Measurements from ENCODE around the gene OR2D2. TPM values are rescaled to one million over a fixed set of nuclear protein-coding genes. Genes with fewer than 3 reads are reported as not detected.

OR2D2 gene
- polyA plus RNA-seq, 2 of the 4 experiments (the other 2 are of a cell fraction) = not detected

DNA sequence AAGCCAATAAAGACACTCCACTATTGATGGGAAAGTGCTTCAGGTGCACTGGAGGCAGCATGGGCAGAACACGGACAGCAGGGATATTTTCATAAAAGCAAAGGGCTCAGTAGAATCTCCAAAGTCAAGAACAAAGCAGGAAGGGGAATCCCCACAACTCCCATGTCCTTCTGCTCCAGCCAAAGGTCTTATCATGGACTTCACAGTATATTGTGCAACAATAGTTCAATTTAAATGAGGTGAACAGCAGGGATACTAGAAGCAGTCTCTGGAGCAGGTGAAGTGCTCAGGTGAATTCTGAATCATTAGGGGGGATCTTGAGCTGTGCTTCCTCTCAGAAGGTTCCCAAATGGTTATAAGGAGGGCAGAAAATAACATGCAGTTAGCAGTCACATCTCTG is 6.6 kb upstream of the OR2D2 start:
- Histone ChIP-seq H3K27ac (no peak overlapping the region), H3K4me1 (no peaks in the 10 kb centered on the region), H3K4me2 (no peak overlapping the region), H3K4me3 (no peak overlapping the region), H3K9me3 (no peaks in the 10 kb centered on the region)
- CTCF ChIA-PET = no interaction called here
- 0% methylated on average over 1 of the region's 1 CpG for WGBS (ENCODE audit: missing lambda C conversion rate)
- POLR2A ChIA-PET = no interaction called here
- FAIRE-seq (no peak), DNase-seq (ENCODE audit: low read depth in 1 of 2, low spot score in 1 of 2) (no peak), ATAC-seq (no peak)
- TF ChIP-seq, protein P1, sequence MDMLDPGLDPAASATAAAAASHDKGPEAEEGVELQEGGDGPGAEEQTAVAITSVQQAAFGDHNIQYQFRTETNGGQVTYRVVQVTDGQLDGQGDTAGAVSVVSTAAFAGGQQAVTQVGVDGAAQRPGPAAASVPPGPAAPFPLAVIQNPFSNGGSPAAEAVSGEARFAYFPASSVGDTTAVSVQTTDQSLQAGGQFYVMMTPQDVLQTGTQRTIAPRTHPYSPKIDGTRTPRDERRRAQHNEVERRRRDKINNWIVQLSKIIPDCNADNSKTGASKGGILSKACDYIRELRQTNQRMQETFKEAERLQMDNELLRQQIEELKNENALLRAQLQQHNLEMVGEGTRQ (IDR thresholded peaks at IDR 0.05) = no peak
- TF ChIP-seq, protein P2, sequence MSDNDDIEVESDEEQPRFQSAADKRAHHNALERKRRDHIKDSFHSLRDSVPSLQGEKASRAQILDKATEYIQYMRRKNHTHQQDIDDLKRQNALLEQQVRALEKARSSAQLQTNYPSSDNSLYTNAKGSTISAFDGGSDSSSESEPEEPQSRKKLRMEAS (IDR thresholded peaks at IDR 0.05) = no peak
- TF ChIP-seq MAZ (IDR thresholded peaks at IDR 0.05; ENCODE audit: borderline replicate concordance, low read depth, low read length) = no peak
- TF ChIP-seq EP300 (IDR thresholded peaks at IDR 0.05) = no peak
- TF ChIP-seq TP53 (CRISPR knock-in tag; IDR thresholded peaks at IDR 0.05) = no peak
- TF ChIP-seq HDAC2 (IDR thresholded peaks at IDR 0.05) = no peak
- TF ChIP-seq ZSCAN20 (CRISPR knock-in tag; IDR thresholded peaks at IDR 0.05) = no peak
- no peak for TF ChIP-seq NPAS2 (CRISPR knock-in tag; IDR thresholded peaks at IDR 0.05; ENCODE audit: borderline replicate concordance)
- TF ChIP-seq HOXA7 (CRISPR knock-in tag; IDR thresholded peaks at IDR 0.05) = no peak
- TF ChIP-seq EHMT2 (IDR thresholded peaks at IDR 0.05; ENCODE audit: low read depth) = no peak
- TF ChIP-seq ZFP36 (IDR thresholded peaks at IDR 0.05; ENCODE audit: borderline replicate concordance, partially characterized antibody) = no peak
- TF ChIP-seq, protein P3, sequence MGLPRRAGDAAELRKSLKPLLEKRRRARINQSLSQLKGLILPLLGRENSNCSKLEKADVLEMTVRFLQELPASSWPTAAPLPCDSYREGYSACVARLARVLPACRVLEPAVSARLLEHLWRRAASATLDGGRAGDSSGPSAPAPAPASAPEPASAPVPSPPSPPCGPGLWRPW (IDR thresholded peaks at IDR 0.05) = no peak
- TF ChIP-seq HOXB13 (CRISPR knock-in tag; IDR thresholded peaks at IDR 0.05; ENCODE audit: low read depth) = no peak
- TF ChIP-seq CEBPB (IDR thresholded peaks at IDR 0.05) = no peak
- no peak for TF ChIP-seq CHD4 (IDR thresholded peaks at IDR 0.05; ENCODE audit: borderline replicate concordance)
- no peak for TF ChIP-seq RCOR1 (IDR thresholded peaks at IDR 0.05; ENCODE audit: low read depth, low read length)

DNA sequence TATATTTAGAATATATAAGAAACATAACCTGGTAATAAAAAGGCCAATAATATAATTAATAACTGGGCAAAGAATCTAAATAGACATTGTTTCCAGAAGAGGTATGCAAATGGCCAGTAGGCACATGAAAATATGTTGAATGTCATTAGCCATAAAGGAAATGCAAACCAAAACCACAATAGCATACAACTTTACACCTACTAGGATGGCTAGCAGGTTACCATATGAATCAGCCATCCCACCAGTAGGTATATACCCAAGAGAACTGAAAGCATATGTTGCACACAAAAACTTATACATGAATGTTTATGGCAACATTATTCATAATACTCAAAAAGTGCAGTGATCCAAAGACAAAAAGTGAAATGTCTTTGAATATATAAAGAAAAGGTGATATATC is 2.7 kb upstream of the OR2D2 start:
- ChIA-PET POLR2A (no interaction called here), CTCF (no interaction called here)
- no peak for DNase-seq (ENCODE audit: low read depth in 1 of 2, low spot score in 1 of 2)
- Histone ChIP-seq H3K4me3 (no peak overlapping the region), H3K4me1 (no peaks in the 10 kb centered on the region), H3K27ac (no peak overlapping the region), H3K4me2 (no peak overlapping the region), H3K9me3 (no peaks in the 10 kb centered on the region)
- ATAC-seq = no peak
- no peak for FAIRE-seq
- TF ChIP-seq ESRRA (IDR thresholded peaks at IDR 0.05; ENCODE audit: borderline replicate concordance, low read length) (no peak), RAD21 (conservative IDR thresholded peaks at IDR 0.05 in 1 of 2, IDR thresholded peaks at IDR 0.05 in 1 of 2) (no peak), FOSB (CRISPR knock-in tag; IDR thresholded peaks at IDR 0.05) (no peak), TP53 (CRISPR knock-in tag; IDR thresholded peaks at IDR 0.05) (no peak), ZNF302 (CRISPR knock-in tag; IDR thresholded peaks at IDR 0.05) (no peak), FOSL2 (IDR thresholded peaks at IDR 0.05) (no peak), FOSL2 (CRISPR knock-in tag; IDR thresholded peaks at IDR 0.05) (no peak), KDM1A (IDR thresholded peaks at IDR 0.05; ENCODE audit: low read depth) (no peak), SMC3 (IDR thresholded peaks at IDR 0.05) (no peak), NFE2L2 (conservative IDR thresholded peaks at IDR 0.05; ENCODE audit: low read length) (no peak), NPAS2 (CRISPR knock-in tag; IDR thresholded peaks at IDR 0.05; ENCODE audit: borderline replicate concordance) (no peak), PHF8 (IDR thresholded peaks at IDR 0.05; ENCODE audit: borderline replicate concordance, low read depth) (no peak), HOXB5 (CRISPR knock-in tag; IDR thresholded peaks at IDR 0.05) (no peak), ZC3H11A (IDR thresholded peaks at IDR 0.05) (no peak), JUNB (IDR thresholded peaks at IDR 0.05) (no peak), POLR2AphosphoS2 (conservative IDR thresholded peaks at IDR 0.05; ENCODE audit: low read length) (no peak)
- TF ChIP-seq, protein P4, sequence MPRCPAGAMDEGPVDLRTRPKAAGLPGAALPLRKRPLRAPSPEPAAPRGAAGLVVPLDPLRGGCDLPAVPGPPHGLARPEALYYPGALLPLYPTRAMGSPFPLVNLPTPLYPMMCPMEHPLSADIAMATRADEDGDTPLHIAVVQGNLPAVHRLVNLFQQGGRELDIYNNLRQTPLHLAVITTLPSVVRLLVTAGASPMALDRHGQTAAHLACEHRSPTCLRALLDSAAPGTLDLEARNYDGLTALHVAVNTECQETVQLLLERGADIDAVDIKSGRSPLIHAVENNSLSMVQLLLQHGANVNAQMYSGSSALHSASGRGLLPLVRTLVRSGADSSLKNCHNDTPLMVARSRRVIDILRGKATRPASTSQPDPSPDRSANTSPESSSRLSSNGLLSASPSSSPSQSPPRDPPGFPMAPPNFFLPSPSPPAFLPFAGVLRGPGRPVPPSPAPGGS (IDR thresholded peaks at IDR 0.05) = no peak
- TF ChIP-seq, protein P5, sequence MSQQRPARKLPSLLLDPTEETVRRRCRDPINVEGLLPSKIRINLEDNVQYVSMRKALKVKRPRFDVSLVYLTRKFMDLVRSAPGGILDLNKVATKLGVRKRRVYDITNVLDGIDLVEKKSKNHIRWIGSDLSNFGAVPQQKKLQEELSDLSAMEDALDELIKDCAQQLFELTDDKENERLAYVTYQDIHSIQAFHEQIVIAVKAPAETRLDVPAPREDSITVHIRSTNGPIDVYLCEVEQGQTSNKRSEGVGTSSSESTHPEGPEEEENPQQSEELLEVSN (IDR thresholded peaks at IDR 0.05; ENCODE audit: borderline replicate concordance, low read depth) = no peak
- TF ChIP-seq, protein P6, sequence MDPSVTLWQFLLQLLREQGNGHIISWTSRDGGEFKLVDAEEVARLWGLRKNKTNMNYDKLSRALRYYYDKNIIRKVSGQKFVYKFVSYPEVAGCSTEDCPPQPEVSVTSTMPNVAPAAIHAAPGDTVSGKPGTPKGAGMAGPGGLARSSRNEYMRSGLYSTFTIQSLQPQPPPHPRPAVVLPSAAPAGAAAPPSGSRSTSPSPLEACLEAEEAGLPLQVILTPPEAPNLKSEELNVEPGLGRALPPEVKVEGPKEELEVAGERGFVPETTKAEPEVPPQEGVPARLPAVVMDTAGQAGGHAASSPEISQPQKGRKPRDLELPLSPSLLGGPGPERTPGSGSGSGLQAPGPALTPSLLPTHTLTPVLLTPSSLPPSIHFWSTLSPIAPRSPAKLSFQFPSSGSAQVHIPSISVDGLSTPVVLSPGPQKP (IDR thresholded peaks at IDR 0.05; ENCODE audit: low read depth, low read length) = no peak
